GM12801 (cell line): ENCODE results near the gene BCAS3.

Experiments used
- CTCF ChIP-seq: IDR thresholded peaks from one replicate; pipeline ENCODE4 v1.5.1; 2011; ENCODE audit warnings: control low read depth; ENCODE audit not compliant: insufficient read length; ENCODE audit errors: extremely low read depth

The BCAS3 gene

GRCh38 chr17:61410141-61411010, 732.7 kb downstream of the BCAS3 start:
- no peak for TF ChIP-seq CTCF

GRCh38 chr17:61411011-61411260, 733.3 kb downstream of the BCAS3 start:
- no peak for TF ChIP-seq CTCF

GRCh38 chr17:61411261-61412142, 733.9 kb downstream of the BCAS3 start:
- no peak for TF ChIP-seq CTCF

DNA sequence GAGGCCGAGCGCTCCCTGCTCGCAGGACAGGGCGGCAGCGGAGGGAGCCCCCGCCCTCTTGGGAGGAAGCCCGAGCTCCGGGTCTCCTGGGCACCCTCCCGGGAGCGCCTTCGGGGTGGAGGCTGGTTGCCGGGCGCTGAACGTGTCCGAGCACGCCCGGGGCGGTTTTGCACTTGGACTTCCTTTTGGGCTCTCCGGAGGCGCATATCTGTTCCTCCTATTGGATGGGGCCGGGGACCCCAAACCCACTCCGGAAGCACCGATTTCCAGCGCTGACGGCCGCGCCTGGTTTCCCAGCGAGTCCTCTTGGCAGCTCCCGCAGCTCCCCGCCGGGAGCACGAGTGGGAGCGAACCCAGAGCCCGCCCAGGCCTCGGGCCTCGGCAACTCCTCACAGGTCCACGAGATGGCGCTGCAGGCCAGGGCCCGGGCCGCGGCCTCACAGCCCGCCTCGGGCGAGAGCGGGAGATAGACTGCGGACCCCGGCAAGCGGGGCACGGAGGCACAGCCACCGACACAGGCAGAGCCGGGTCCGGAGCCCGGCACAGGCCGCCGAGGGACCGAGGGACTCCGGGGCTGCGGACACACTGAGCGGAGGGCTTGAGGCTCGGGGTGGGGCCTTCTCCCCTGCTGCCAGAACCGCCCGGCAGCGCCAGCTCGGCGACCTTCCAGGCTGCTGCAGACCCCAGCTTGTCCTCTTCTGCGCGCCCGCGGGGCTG, 734.6 kb downstream of the BCAS3 start:
- TF ChIP-seq CTCF, result no peak

DNA sequence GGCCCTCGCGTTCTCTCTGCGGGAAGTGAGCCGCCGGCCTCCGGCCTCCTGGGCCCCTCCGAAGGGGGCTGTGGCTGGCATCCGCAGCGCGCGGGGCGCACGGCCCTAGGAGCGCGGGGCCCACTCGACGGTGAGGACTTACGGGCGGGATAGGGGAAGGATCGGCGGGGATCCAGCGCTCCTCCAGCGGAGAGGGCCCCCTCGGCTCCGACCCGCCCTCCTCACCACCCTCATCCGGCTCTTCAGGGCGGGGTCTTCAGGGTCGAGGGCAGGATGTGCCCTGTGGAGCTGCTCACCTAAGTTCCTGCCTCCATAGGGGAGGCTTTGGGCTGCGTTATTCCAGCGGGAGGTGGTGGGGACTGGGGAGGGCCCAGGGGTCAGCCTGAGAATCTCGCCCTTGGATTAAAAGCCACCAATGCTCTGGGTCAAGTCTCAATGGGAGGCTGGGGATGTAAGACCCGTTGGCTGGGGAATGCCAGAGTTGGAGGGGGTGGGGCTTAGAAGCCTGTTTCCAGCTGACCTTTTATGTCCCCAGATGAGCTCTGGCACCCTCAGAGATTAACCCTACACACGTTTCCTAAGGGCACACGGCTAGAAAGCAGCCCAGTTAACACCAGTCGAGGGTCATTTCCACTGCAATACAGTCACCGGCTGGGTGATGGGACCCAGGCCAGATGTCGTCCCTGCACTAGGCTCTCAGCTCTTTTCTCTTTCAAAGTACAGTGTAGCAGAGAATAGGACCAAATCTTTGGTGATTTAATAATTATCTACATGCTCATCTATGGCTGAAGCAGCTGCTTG, 735.4 kb downstream of the BCAS3 start:
- TF ChIP-seq CTCF, result no peak

DNA sequence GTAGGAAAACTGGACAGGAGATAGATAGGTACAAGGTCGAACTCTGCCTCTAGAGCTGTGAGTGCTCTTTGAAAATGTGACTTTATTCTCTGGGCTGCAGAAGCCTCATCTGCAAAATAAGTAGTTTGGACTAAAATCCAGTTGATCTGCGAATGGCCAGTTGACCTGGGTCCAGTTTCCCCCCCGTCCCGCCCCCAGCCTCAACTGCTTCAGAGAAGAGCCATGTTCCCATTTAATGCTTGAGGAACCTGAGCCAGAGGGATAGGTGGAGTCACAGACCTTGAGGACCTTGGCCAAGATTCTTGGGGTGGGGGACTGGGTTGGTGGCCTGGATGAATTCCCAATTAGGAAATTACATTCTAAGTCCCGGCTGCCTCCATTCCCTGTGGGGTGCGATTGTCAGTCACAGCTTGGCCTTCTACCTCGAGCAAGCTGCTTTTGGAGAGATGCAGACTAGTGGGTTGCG, 736.0 kb downstream of the BCAS3 start:
- TF ChIP-seq CTCF, result no peak
